HG02642 (cell line): ENCODE results near the gene MIEN1.
"Not testable (repeated sequence)": the region's sequence is repeated elsewhere in the genome, so short reads cannot be mapped to it uniquely, and the experiment has no call there.

Source experiments
- ATAC-seq: cut with Tn5 transposase; IDR thresholded peaks from one replicate; pipeline ENCODE4 v1.9.1; 2021; ENCODE audit warnings: mild to moderate bottlenecking; ENCODE audit not compliant: unreplicated experiment, poor library complexity

Gene MIEN1

DNA sequence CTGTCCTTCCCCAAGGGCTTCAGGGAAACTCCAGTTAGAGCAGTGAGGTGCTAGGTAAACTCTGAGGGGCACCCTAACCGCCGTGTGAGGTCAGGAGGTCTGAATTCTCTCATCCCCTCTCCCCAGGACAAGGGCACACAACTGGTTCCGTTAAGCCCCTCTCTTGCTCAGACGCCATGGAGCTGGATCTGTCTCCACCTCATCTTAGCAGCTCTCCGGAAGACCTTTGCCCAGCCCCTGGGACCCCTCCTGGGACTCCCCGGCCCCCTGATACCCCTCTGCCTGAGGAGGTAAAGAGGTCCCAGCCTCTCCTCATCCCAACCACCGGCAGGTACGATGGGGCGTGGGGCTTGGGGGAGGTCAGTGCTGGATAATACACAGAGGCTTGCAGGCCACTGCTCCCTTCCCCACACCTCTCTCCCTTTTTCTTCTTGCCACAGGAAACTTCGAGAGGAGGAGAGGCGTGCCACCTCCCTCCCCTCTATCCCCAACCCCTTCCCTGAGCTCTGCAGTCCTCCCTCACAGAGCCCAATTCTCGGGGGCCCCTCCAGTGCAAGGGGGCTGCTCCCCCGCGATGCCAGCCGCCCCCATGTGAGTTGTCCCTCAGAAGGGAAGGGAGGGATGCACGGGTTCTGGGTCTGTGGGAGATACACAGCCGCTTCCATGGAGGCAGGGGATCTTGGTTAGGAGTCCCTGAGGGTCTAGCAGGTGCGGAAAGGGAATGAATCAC, 12.0 kb upstream of the MIEN1 start:
- no peak for ATAC-seq

DNA sequence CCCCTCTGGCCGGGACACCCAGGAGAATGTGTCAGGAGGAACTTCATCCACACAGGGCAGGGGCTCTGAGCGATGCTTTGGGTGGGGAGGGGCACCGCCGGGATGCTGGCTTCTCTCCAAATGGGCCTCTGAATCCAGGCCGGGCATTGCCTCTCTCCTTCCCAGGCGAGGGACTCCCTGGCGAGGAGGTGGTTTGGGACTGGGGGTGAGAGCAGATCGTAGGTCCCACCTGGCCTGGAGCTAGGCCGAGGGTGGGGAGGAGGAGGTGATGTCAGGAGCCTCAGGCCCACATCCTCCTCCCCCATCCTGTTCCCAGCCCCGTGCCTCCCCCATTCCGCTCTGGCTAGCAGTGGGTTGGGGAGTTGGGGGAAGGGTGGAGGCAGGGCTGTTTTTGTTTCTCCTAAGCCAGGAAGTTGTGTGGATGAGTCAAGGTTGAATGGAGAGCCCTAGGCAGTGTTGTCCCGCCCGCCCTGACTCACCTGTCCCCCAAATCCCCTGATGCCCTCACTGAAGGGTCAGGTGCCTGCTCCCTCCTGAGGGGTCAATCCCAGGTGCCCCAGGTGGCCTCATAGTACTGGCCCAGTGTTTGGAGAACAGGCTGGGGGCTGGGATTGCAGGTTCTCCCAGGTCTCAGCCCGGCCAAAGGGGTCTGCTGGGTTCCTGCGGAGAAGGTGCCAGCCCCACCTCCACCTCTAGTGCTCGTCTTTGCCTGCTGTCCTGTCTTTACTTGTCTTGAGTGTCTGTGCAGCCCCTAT, 10.2 kb upstream of the MIEN1 start:
- no peak for ATAC-seq

GRCh38 chr17:39739885-39740356, 9.6 kb upstream of the MIEN1 start:
- ATAC-seq: no peak

GRCh38 chr17:39738983-39739884, 8.9 kb upstream of the MIEN1 start:
- no peak for ATAC-seq

- no peak for ATAC-seq
Observed at GRCh38 chr17:39738568-39738901, 8.2 kb upstream of the MIEN1 start.

DNA sequence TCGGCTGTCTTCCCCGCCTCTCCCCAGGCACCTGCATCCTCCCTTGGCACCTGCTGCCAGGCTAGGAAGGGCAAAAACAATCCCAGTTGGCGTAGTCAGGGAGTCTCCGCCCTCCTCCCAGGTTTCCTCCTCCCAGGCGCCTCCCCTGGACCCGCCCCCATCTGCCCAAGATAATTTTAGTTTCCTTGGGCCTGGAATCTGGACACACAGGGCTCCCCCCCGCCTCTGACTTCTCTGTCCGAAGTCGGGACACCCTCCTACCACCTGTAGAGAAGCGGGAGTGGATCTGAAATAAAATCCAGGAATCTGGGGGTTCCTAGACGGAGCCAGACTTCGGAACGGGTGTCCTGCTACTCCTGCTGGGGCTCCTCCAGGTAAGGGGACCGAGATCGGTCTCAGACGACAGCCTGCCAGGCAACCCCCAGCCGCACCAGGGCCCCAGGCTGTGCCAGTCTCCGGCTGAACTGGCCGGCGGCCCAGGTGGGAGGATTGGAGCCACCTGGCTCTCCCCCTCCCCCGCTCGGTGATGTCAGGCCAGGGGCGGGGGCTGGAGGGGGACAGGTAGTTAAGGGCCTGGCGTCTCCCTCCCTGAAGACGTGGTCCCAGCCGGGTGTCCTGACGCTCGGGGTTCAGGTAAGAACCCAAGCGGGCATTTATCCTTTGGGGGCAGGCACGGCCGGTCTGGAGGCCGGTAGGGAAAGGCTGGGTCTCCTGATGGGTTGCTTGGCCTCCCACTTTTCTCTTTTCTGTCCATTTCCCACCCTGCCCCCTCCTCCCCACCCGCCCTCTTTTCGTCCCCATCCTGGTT, 7.6 kb upstream of the MIEN1 start, which contains the start of gene GRB7:
Gene GRB7, plus strand, starts transcription at position 179 of the 808 bp plus-strand sequence. CDS start 4,364 bp downstream, outside the sequence.
- no peak for ATAC-seq

DNA sequence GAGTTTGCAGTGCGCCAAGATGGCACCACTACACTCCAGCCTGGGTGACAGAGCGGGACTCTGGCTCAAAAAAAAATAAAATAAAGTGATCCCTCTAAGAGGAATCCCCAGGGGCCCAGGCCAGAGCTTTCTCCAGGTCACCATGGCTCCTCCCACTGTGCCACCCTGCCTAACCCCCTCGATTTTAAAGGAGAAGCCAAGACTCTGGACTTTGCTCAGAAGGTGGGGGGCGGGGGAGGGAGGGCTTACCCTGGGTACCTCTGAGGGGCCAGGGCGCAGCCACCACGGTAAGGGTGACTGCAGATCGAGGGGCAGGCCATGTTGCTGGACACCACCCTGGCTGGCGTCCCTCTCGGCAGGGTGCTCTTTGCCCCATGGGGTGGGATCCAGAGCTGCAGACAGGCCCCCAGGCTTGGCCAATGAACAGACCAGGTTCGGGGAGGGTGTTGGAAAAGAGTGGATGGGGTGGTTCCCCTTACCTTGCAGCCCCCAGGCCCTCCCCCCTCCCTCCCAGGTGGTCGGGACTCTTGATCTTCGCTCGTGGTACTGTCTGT, 7.0 kb upstream of the MIEN1 start:
- ATAC-seq: no peak

GRCh38 chr17:39736319-39737165, 6.2 kb upstream of the MIEN1 start:
- no peak for ATAC-seq

DNA sequence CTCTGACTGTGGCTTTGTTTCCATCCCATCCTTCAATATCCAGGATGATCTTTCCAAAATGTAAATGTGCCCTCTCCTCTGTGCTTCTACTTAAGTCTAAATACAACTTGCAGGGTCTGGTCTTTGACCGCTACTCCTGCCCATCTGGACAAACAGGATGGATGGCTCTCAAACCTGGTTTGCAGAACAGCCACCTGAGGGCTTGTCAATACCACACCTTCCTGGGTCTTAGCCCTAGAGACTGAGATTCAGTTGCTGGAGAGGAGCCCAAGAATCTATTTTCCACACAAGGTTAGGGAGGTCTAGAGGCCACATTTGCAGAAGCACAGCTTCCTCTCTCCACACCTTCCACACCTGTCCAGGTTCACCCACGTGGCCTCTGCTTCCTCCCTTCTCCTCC, 5.5 kb upstream of the MIEN1 start:
- ATAC-seq: no peak

GRCh38 chr17:39732586-39732985, 2.3 kb upstream of the MIEN1 start:
- ATAC-seq: no peak

- no peak for ATAC-seq
Observed at GRCh38 chr17:39729280-39729851, 966 bp downstream of the MIEN1 start.

- ATAC-seq: no peak
Observed at GRCh38 chr17:39727556-39727955, 2.8 kb downstream of the MIEN1 start.

GRCh38 chr17:39726617-39727016, 3.7 kb downstream of the MIEN1 start:
- no peak for ATAC-seq

GRCh38 chr17:39725923-39726322, 4.4 kb downstream of the MIEN1 start:
- not testable (repeated sequence) for ATAC-seq

DNA sequence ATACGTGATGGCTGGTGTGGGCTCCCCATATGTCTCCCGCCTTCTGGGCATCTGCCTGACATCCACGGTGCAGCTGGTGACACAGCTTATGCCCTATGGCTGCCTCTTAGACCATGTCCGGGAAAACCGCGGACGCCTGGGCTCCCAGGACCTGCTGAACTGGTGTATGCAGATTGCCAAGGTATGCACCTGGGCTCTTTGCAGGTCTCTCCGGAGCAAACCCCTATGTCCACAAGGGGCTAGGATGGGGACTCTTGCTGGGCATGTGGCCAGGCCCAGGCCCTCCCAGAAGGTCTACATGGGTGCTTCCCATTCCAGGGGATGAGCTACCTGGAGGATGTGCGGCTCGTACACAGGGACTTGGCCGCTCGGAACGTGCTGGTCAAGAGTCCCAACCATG, 5.6 kb downstream of the MIEN1 start:
- no peak for ATAC-seq

DNA sequence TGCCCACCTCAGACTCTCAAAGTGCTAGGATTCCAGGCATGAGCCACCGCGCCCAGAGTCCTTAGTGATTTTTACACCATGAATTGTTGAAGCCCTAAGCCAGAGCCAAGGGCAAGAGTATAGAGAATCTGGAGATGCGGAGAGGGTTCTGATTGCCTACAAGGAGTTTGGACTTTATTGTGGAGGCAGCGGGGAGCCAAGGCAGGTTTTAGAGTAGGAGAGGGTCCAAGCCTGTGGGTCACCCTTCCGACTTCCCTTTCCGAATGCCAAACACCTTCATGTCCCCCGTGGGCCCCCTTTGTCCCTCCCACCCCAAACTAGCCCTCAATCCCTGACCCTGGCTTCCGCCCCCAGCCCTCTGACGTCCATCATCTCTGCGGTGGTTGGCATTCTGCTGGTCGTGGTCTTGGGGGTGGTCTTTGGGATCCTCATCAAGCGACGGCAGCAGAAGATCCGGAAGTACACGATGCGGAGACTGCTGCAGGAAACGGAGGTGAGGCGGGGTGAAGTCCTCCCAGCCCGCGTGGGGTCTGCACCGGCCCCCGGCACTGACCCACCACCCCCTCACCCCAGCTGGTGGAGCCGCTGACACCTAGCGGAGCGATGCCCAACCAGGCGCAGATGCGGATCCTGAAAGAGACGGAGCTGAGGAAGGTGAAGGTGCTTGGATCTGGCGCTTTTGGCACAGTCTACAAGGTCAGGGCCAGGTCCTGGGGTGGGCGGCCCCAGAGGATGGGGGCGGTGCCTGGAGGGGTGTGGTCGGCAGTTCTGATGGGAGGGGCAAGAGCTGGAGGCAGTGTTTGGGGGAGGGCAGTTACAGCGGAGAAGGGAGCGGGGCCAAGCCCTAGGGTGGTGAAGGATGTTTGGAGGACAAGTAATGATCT, 7.1 kb downstream of the MIEN1 start:
- ATAC-seq: no peak

DNA sequence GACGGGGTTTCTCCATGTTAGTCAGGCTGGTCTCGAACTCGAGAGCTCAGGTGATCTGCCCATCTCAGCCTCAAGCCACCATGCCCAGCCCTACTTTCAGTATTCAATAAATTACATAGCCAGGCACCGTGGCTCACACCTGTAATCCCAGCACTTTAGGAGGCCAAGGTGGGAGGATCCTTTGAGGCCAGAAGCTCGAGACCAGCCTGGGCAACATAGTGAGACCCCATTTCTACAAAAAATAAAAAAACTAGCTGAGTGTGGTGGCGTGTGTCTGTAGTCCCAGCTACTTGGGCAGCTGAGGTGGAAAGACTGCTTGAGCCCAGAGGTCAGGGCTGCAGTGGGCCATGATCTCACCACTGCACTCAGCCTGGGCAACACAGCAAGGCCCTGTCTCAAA, 8.2 kb downstream of the MIEN1 start:
- ATAC-seq: no peak
